Measurements from ENCODE around the gene SUGCT. TPM values are rescaled to one million over a fixed set of nuclear protein-coding genes. Genes with fewer than 3 reads are reported as not detected.
"Not testable (repeated sequence)": the region's sequence is repeated elsewhere in the genome, so short reads cannot be mapped to it uniquely, and the experiment has no call there.

The SUGCT gene
- total RNA-seq, 1 donor from 2014 or later = 11.9 TPM

- H3K4me3 Mint-ChIP-seq (ENCODE audit: unreplicated experiment) = no peak overlapping the region
- TF ChIP-seq CTCF (IDR thresholded peaks at IDR 0.05) = no peak
- H3K36me3 Mint-ChIP-seq (ENCODE audit: unreplicated experiment) = peaks cover under 1% of the 10 kb centered on the region
- H3K27ac Mint-ChIP-seq (ENCODE audit: unreplicated experiment) = no peak overlapping the region
- no peaks in the 10 kb centered on the region for H3K27me3 Mint-ChIP-seq (ENCODE audit: unreplicated experiment)
- peaks cover 3% of the 10 kb centered on the region for H3K4me1 Mint-ChIP-seq (ENCODE audit: unreplicated experiment)
- no peak for DNase-seq (ENCODE audit: extremely low spot score, unreplicated experiment)
- no peaks in the 10 kb centered on the region for H3K9me3 Mint-ChIP-seq (ENCODE audit: unreplicated experiment)
Measured at GRCh38 chr7:40102897-40103296, 31.9 kb upstream of the SUGCT start.

GRCh38 chr7:40105879-40106473, 28.8 kb upstream of the SUGCT start:
- TF ChIP-seq CTCF (IDR thresholded peaks at IDR 0.05) = no peak
- Mint-ChIP-seq H3K36me3 (ENCODE audit: unreplicated experiment) (no peaks in the 10 kb centered on the region), H3K4me3 (ENCODE audit: unreplicated experiment) (no peak overlapping the region), H3K4me1 (ENCODE audit: unreplicated experiment) (peaks cover 3% of the 10 kb centered on the region), H3K9me3 (ENCODE audit: unreplicated experiment) (no peaks in the 10 kb centered on the region), H3K27me3 (ENCODE audit: unreplicated experiment) (no peaks in the 10 kb centered on the region), H3K27ac (ENCODE audit: unreplicated experiment) (no peak overlapping the region)
- DNase-seq (ENCODE audit: extremely low spot score, unreplicated experiment) = no peak

GRCh38 chr7:40115936-40116335, 18.9 kb upstream of the SUGCT start:
- Mint-ChIP-seq H3K36me3 (ENCODE audit: unreplicated experiment) (peaks cover 20% of the 10 kb centered on the region), H3K4me3 (ENCODE audit: unreplicated experiment) (no peak overlapping the region), H3K4me1 (ENCODE audit: unreplicated experiment) (peaks cover 2% of the 10 kb centered on the region), H3K27ac (ENCODE audit: unreplicated experiment) (no peak overlapping the region), H3K9me3 (ENCODE audit: unreplicated experiment) (peaks cover 7% of the 10 kb centered on the region), H3K27me3 (ENCODE audit: unreplicated experiment) (no peaks in the 10 kb centered on the region)
- no peak for DNase-seq (ENCODE audit: extremely low spot score, unreplicated experiment)
- no peak for TF ChIP-seq CTCF (IDR thresholded peaks at IDR 0.05)

- DNase-seq (ENCODE audit: extremely low spot score, unreplicated experiment); H3K4me3 Mint-ChIP-seq (ENCODE audit: unreplicated experiment): not testable (repeated sequence)
Measured at GRCh38 chr7:40117199-40117598, 17.6 kb upstream of the SUGCT start.

GRCh38 chr7:40118201-40118600, 16.6 kb upstream of the SUGCT start:
- not testable (repeated sequence) for H3K27me3 Mint-ChIP-seq (ENCODE audit: unreplicated experiment); H3K4me3 Mint-ChIP-seq (ENCODE audit: unreplicated experiment); H3K4me1 Mint-ChIP-seq (ENCODE audit: unreplicated experiment); H3K9me3 Mint-ChIP-seq (ENCODE audit: unreplicated experiment); DNase-seq (ENCODE audit: extremely low spot score, unreplicated experiment); H3K27ac Mint-ChIP-seq (ENCODE audit: unreplicated experiment)
- H3K36me3 Mint-ChIP-seq (ENCODE audit: unreplicated experiment) = peaks cover 16% of the 10 kb centered on the region

More at GRCh38 chr7:40117199-40117598, 17.6 kb upstream of the SUGCT start:
- H3K27me3 Mint-ChIP-seq (ENCODE audit: unreplicated experiment); H3K27ac Mint-ChIP-seq (ENCODE audit: unreplicated experiment); H3K4me1 Mint-ChIP-seq (ENCODE audit: unreplicated experiment); H3K9me3 Mint-ChIP-seq (ENCODE audit: unreplicated experiment): not testable (repeated sequence)
- H3K36me3 Mint-ChIP-seq (ENCODE audit: unreplicated experiment) = peaks cover 23% of the 10 kb centered on the region

GRCh38 chr7:40120020-40120419, 14.8 kb upstream of the SUGCT start:
- Mint-ChIP-seq H3K27me3 (ENCODE audit: unreplicated experiment) (no peaks in the 10 kb centered on the region), H3K36me3 (ENCODE audit: unreplicated experiment) (peaks cover 21% of the 10 kb centered on the region), H3K9me3 (ENCODE audit: unreplicated experiment) (no peaks in the 10 kb centered on the region), H3K27ac (ENCODE audit: unreplicated experiment) (no peak overlapping the region), H3K4me1 (ENCODE audit: unreplicated experiment) (peaks cover 2% of the 10 kb centered on the region), H3K4me3 (ENCODE audit: unreplicated experiment) (no peak overlapping the region)
- no peak for TF ChIP-seq CTCF (IDR thresholded peaks at IDR 0.05)
- no peak for DNase-seq (ENCODE audit: extremely low spot score, unreplicated experiment)

GRCh38 chr7:40122100-40122939, 12.5 kb upstream of the SUGCT start:
- not testable (repeated sequence) for DNase-seq (ENCODE audit: extremely low spot score, unreplicated experiment); H3K4me1 Mint-ChIP-seq (ENCODE audit: unreplicated experiment); H3K27me3 Mint-ChIP-seq (ENCODE audit: unreplicated experiment); H3K4me3 Mint-ChIP-seq (ENCODE audit: unreplicated experiment); H3K27ac Mint-ChIP-seq (ENCODE audit: unreplicated experiment); H3K9me3 Mint-ChIP-seq (ENCODE audit: unreplicated experiment)
- H3K36me3 Mint-ChIP-seq (ENCODE audit: unreplicated experiment) = peaks cover 15% of the 10 kb centered on the region

All from osteocyte (in vitro differentiated cells).